Measurements from ENCODE around the gene CAMK1D.

Gene CAMK1D

DNA sequence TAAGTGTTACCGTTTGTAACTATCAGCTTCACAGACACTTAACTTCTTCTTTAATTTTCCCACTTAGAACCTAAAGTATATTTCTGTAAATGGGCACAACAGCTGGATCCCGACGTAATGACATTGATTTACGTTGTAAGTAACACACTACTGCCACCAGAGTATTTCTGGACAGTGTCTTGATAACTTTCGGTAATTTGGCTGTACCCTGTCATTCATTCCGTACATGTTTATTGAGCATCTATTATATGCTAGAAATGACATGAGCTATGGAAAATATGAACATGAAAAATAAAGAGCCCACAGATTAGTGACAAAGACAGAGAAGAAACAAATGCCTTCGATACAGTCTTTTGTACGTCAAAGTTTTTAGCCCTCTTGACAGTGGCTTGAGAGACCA is 360.8 kb downstream of the CAMK1D start:
- Histone ChIP-seq H3K36me3 (ENCODE audit: control insufficient read depth in 2 of 2, insufficient read depth in 1 of 2, low read length in 2 of 2) (no peaks in the 10 kb centered on the region), H3K9me3 (ENCODE audit: control insufficient read depth, insufficient read depth, low read depth, low read length) (no peaks in the 10 kb centered on the region), H3K4me1 (ENCODE audit: control insufficient read depth, insufficient read depth, low read length) (peaks cover 22% of the 10 kb centered on the region), H3K27ac (ENCODE audit: extremely low read depth, low read depth, low read length) (no peak overlapping the region), H3K4me3 (ENCODE audit: low read depth, low read length) (no peak overlapping the region)
- CTCF ChIA-PET, result interaction anchor here (0.6 to 4.4 kb wide), 22 partner anchors 8 to 497 kb away, joined by 3 to 33 read pairs (median 5); no protein-coding TSS in a partner anchor
- TF ChIP-seq ZNF202 (tag by site-specific recombination; IDR thresholded peaks at IDR 0.05; ENCODE audit: borderline replicate concordance), result no peak
- TF ChIP-seq ZNF266 (tag by site-specific recombination; IDR thresholded peaks at IDR 0.05; ENCODE audit: low read depth), result no peak
- TF ChIP-seq, protein P1, sequence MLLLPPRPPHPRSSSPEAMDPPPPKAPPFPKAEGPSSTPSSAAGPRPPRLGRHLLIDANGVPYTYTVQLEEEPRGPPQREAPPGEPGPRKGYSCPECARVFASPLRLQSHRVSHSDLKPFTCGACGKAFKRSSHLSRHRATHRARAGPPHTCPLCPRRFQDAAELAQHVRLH (tag by site-specific recombination; IDR thresholded peaks at IDR 0.05), result 0 out of 2 replicates have a peak, but pooled peaks have one; percentile 33
- no peak for TF ChIP-seq ZNF274 (IDR thresholded peaks at IDR 0.05; ENCODE audit: low read length)
- TF ChIP-seq ZNF274 (tag by site-specific recombination; IDR thresholded peaks at IDR 0.05; ENCODE audit: borderline replicate concordance), result no peak
- TF ChIP-seq ZBTB20 (tag by site-specific recombination; IDR thresholded peaks at IDR 0.05), result no peak
- TF ChIP-seq TSHZ1 (tag by site-specific recombination; IDR thresholded peaks at IDR 0.05; ENCODE audit: borderline replicate concordance), result no peak
- TF ChIP-seq ZNF10 (tag by site-specific recombination; IDR thresholded peaks at IDR 0.05), result no peak
- TF ChIP-seq ZNF23 (tag by site-specific recombination; IDR thresholded peaks at IDR 0.05; ENCODE audit: borderline replicate concordance), result no peak
- TF ChIP-seq ZNF544 (tag by site-specific recombination; IDR thresholded peaks at IDR 0.05), result no peak
- no peak for TF ChIP-seq ZNF843 (tag by site-specific recombination; IDR thresholded peaks at IDR 0.05)
- peak; percentile 95 for TF ChIP-seq ZNF664 (tag by site-specific recombination; IDR thresholded peaks at IDR 0.05)
- no peak for TF ChIP-seq ZNF473 (tag by site-specific recombination; IDR thresholded peaks at IDR 0.05)
- TF ChIP-seq ZNF76 (tag by site-specific recombination; IDR thresholded peaks at IDR 0.05; ENCODE audit: borderline replicate concordance, low read depth), result no peak
- no peak for TF ChIP-seq ZNF704 (tag by site-specific recombination; IDR thresholded peaks at IDR 0.05)
- TF ChIP-seq ZNF341 (tag by site-specific recombination; IDR thresholded peaks at IDR 0.05; ENCODE audit: low read depth), result no peak
- POLR2A ChIA-PET, result interaction anchor here (0.6 kb wide), 1 partner anchor 382 kb away, joined by 3 read pairs; no protein-coding TSS in a partner anchor

DNA sequence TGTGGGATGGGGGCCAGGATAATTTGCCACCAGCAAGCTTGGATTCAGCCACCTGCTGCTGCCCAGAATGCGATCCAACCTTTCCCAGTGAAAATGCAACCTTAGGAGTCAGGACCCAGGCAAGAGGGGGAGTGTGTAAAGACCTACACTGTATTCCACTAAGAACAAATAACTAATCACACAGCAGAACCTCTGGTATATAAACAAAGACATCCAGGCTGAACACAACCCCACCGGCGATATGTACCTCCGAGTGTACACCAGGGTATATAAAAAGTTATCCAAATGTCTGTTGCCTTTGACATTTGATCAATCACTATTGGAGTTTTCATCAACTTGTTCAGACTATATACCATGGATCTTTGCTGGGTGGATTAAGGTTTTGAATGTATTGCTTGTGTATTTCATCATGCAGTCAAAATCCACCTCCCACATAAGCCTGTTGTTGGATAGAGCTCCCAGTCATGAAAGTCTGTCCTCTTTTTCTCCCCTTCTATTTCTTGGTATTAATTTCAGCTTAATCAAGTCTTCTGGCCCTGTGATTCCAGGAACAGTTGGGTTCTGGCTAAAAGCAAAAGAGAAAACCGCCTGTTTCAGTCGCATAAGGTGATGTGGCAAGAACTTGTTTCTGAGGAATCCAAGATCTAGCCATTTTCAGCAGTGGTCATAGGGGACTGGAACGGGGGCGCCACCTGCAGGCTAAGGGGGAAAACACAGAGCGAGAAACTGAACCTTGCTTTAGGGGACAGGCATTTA is 361.4 kb downstream of the CAMK1D start:
- Histone ChIP-seq H3K36me3 (ENCODE audit: control insufficient read depth in 2 of 2, insufficient read depth in 1 of 2, low read length in 2 of 2) (no peaks in the 10 kb centered on the region), H3K4me1 (ENCODE audit: control insufficient read depth, insufficient read depth, low read length) (peaks cover 22% of the 10 kb centered on the region), H3K4me3 (ENCODE audit: low read depth, low read length) (no peak overlapping the region), H3K9me3 (ENCODE audit: control insufficient read depth, insufficient read depth, low read depth, low read length) (no peaks in the 10 kb centered on the region), H3K27ac (ENCODE audit: extremely low read depth, low read depth, low read length) (peak overlapping the region; percentile 50)
- CTCF ChIA-PET, result interaction anchor here (0.6 to 4.4 kb wide), 37 partner anchors 8 to 498 kb away, joined by 3 to 33 read pairs (median 4); no protein-coding TSS in a partner anchor
- POLR2A ChIA-PET, result no interaction called here
- TF ChIP-seq PRDM10 (tag by site-specific recombination; IDR thresholded peaks at IDR 0.05) (0 out of 2 replicates have a peak, but pooled peaks have one; percentile 25), TRIM28 (IDR thresholded peaks at IDR 0.05; ENCODE audit: borderline replicate concordance, low read length) (peak; percentile 42; the same call in 1 of the 2 replicates), ZNF416 (tag by site-specific recombination; IDR thresholded peaks at IDR 0.05) (no peak), ZNF211 (tag by site-specific recombination; IDR thresholded peaks at IDR 0.05; ENCODE audit: low read depth) (peak; percentile 35; the same call in 1 of the 2 replicates)

Measured in HEK293 (cell line).